NCI-H128 (cell line): ENCODE measurements around the gene EIF4A2.
A peak's percentile ranks its signal among the peaks of the same experiment; 100 is the strongest.

Experiments
- DNase-seq: peaks from one replicate; lab custom pipeline; 2025; ENCODE audit not compliant: unreplicated experiment; lab: John Stamatoyannopoulos, UW

The EIF4A2 gene

GRCh38 chr3:186783058-186783730 is at the start of gene EIF4A2:
Gene EIF4A2, plus strand, starts transcription at chr3:186783577. Its CDS starts 34 bp downstream, at chr3:186783611.
- DNase-seq = peak; percentile 79

GRCh38 chr3:186742618-186743380 is 40.6 kb upstream of the EIF4A2 start:
- no peak for DNase-seq

GRCh38 chr3:186743666-186744065 is 39.7 kb upstream of the EIF4A2 start:
- DNase-seq = no peak

GRCh38 chr3:186746008-186746407 is 37.4 kb upstream of the EIF4A2 start:
- DNase-seq = no peak

- DNase-seq = no peak
These were observed 33.1 kb upstream of the EIF4A2 start for GRCh38 chr3:186750316-186750715.

- no peak for DNase-seq
These were observed 31.9 kb upstream of the EIF4A2 start for GRCh38 chr3:186751480-186751879.

GRCh38 chr3:186754006-186754405 is 29.4 kb upstream of the EIF4A2 start:
- DNase-seq = no peak

GRCh38 chr3:186754871-186755270 is 28.5 kb upstream of the EIF4A2 start:
- DNase-seq = no peak

GRCh38 chr3:186757214-186757613 is 26.2 kb upstream of the EIF4A2 start:
- DNase-seq = no peak

- DNase-seq = no peak
These were observed 25.6 kb upstream of the EIF4A2 start for GRCh38 chr3:186757686-186758220.

GRCh38 chr3:186759231-186759930 is 24.0 kb upstream of the EIF4A2 start:
- no peak for DNase-seq

GRCh38 chr3:186760141-186760833 is 23.1 kb upstream of the EIF4A2 start:
- DNase-seq = no peak

GRCh38 chr3:186760897-186761447 is 22.4 kb upstream of the EIF4A2 start:
- DNase-seq = no peak

GRCh38 chr3:186772281-186772694 is 11.1 kb upstream of the EIF4A2 start:
- DNase-seq = no peak

- DNase-seq = no peak
These were observed 10.5 kb upstream of the EIF4A2 start for GRCh38 chr3:186772701-186773417.

- no peak for DNase-seq
These were observed 7.4 kb upstream of the EIF4A2 start for GRCh38 chr3:186775999-186776398.

GRCh38 chr3:186779204-186779603 is 4.2 kb upstream of the EIF4A2 start:
- no peak for DNase-seq

- DNase-seq = no peak
These were observed 777 bp upstream of the EIF4A2 start for GRCh38 chr3:186782542-186783057.

GRCh38 chr3:186783731-186784515 is 546 bp downstream of the EIF4A2 start:
- peak; percentile 38 for DNase-seq
